Measurements from ENCODE around the gene B9D2.
"Not testable (repeated sequence)": the region's sequence is repeated elsewhere in the genome, so short reads cannot be mapped to it uniquely, and the experiment has no call there.

DNA sequence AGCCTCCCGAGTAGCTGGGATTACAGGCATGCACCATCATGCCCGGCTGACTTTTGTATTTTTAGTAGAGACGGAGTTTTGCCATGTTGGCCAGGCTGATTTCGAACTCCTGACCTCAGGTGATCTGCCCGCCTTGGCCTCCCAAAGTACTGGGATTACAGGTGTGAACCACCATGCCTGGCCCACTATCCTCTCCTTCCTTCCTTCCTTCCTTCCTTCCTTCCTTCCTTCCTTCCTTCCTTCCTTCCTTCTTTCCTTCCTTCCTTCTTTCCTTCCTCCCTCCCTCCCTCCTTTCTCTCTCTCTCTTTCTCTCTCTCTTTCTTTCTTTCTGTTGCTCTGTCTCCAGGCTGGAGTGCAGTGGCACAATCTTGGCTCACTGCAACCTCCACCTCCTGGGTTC is 7.2 kb upstream of the B9D2 start:
- TF ChIP-seq CTCF (conservative IDR thresholded peaks at IDR 0.05); EZH2 (IDR thresholded peaks at IDR 0.05; ENCODE audit: low read depth): not testable (repeated sequence)
